GM18867 (cell line): Measurements from ENCODE around the gene SCNN1A.

Experiments
- ATAC-seq: cut with Tn5 transposase; IDR thresholded peaks from one replicate; pipeline ENCODE4 v1.9.1; 2021; ENCODE audit warnings: mild to moderate bottlenecking, moderate library complexity; ENCODE audit not compliant: unreplicated experiment

Gene SCNN1A

DNA sequence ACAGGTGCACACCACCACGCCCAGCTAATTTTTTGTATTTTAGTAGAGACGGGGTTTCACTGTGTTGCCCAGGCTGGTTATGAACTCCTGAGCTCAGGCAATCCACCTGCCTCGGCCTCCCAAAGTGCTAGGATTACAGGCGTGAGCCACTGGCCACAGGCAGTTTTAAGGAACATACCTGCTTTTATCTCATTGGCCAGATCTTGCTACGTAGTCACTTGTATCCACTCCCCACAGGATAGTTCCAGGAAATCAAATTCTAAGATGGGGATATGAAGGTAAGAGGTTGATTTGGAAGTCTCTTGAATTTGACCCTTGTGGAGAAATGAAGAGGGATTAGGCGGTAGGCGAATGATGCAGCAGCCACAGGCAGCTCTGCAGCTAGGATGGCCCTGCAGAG, 73.6 kb downstream of the SCNN1A start:
- no peak for ATAC-seq

DNA sequence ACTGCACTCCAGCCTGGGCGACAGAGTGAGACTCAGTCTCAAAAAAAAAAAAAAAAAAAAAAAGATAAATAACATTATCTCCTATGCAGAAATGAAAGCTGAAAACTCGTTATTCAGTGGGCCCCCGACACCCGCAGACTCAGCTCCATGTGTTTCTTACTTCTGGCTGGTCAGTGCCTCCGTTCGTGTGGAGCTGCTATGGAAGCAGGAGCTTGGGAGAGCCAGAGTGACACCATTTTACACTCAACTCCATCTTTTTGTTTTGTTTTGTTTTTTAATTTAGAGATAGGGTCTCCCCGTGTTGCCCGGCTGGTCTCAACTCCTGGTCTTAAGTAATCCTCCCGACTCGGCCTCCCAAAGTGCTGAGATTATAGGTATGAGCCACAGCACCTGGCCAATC, 78.2 kb downstream of the SCNN1A start:
- no peak for ATAC-seq
